Ishikawa (cell line): ENCODE measurements around the gene ZSCAN5C.

Experiments
- CEBPB ChIP-seq: IDR thresholded peaks from 2 replicates; pipeline ENCODE4 v1.6.1; 2012
- CREB1 ChIP-seq: IDR thresholded peaks from 2 replicates; pipeline ENCODE4 v1.6.1; 2012; ENCODE audit warnings: low read depth
- EGR1 ChIP-seq: IDR thresholded peaks from 2 replicates; pipeline ENCODE4 v1.6.1; 2012
- EP300 ChIP-seq: IDR thresholded peaks from 2 replicates; pipeline ENCODE4 v1.6.1; 2012; ENCODE audit warnings: borderline replicate concordance
- FOXM1 ChIP-seq: IDR thresholded peaks from 2 replicates; pipeline ENCODE4 v1.6.1; 2012; ENCODE audit warnings: low read depth, borderline replicate concordance
- NFIC ChIP-seq: IDR thresholded peaks from 2 replicates; pipeline ENCODE4 v1.6.1; 2012
- RAD21 ChIP-seq: IDR thresholded peaks from 2 replicates; pipeline ENCODE4 v1.6.1; 2012; ENCODE audit warnings: low read depth
- TAF1 ChIP-seq: IDR thresholded peaks from 2 replicates; pipeline ENCODE4 v1.6.1; 2012; ENCODE audit warnings: low read depth, mild to moderate bottlenecking
- TCF12 ChIP-seq: IDR thresholded peaks from 2 replicates; pipeline ENCODE4 v1.6.1; 2012; ENCODE audit warnings: low read depth
- TEAD4 ChIP-seq: IDR thresholded peaks from 2 replicates; pipeline ENCODE4 v1.6.1; 2012
- YY1 ChIP-seq: IDR thresholded peaks from 2 replicates; pipeline ENCODE4 v1.6.1; 2012; ENCODE audit warnings: low read depth
- ZBTB7A ChIP-seq: IDR thresholded peaks from 2 replicates; pipeline ENCODE4 v1.6.1; 2012; ENCODE audit warnings: low read depth
- TF ChIP-seq, protein P1 (sequence below): IDR thresholded peaks from 2 replicates; pipeline ENCODE4 v1.6.1; 2012; ENCODE audit warnings: low read depth, mild to moderate bottlenecking
- TF ChIP-seq, protein P2 (sequence below): IDR thresholded peaks from 2 replicates; pipeline ENCODE4 v1.6.1; 2012
- TF ChIP-seq, protein P3 (sequence below): IDR thresholded peaks from 2 replicates; pipeline ENCODE4 v1.6.1; 2012

ZSCAN5C gene

DNA sequence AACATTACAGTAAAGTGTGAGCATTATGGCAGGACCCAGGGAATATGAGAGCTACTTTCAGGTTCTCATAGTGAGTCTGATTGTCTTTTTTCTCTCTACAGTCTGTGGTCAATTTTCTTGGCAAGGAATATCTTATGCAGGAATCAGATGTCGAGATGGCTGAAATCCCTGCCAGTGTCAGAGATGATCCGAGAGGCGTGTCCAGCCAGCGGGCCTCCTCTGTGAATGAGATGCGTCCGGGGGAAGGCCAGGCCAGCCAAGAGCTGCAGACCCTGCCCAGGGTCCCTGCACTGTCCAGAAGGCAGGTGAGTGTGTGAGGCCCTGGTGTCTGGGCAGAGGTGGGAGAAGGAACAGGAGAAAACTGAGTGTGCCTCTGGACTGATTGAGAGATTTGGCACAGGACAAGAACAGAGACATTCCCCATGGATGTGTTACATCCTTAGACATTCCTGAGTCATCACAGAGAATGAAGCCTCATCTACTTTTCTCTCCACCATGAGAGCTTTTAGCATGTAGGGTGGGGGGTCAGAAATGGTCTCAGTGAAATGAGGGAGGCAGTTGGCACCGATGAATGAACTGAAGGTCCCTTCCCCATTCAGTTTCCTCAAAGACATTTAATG is 43.2 kb downstream of the ZSCAN5C start:
- TF ChIP-seq CREB1: no peak
- TF ChIP-seq FOXM1: no peak
- TF ChIP-seq NFIC: no peak
- no peak for TF ChIP-seq EGR1

DNA sequence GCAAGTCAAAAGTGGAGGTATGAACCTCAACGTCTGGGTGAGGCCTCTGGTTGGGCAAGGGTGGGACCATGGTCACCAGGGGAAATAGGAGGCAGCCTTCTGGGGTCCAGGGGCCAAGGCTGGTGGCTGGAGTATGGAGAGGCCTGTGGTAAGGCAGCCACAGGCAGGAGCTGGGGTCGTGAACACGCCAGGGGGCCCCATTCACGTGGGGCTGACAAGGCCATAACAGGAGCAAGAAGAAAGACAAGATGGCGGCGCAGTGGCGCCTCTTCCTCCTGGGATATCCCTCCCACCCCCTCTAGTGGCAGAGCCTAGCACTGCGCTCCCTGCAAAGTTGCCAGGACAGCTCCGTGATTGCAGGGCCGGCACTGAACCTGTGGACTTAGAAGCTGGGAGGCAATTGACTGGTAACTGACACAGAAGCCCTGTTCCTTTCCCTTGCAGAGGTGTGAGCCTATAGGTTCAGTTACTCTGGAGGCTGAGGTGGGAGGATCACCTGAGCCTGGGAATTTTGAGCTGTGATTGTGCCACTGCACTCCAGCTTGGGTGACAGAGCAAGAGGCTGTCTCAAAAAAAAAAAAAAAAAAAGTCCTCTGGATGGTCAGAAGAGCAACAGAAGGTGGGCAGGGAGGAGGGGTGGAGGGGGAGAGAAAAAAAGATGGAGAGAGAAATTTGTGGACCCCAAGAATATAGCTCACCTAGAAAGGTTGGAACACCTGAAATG is 50.8 kb downstream of the ZSCAN5C start:
- TF ChIP-seq ZBTB7A: no peak
- no peak for TF ChIP-seq CEBPB
- TF ChIP-seq, protein P1, sequence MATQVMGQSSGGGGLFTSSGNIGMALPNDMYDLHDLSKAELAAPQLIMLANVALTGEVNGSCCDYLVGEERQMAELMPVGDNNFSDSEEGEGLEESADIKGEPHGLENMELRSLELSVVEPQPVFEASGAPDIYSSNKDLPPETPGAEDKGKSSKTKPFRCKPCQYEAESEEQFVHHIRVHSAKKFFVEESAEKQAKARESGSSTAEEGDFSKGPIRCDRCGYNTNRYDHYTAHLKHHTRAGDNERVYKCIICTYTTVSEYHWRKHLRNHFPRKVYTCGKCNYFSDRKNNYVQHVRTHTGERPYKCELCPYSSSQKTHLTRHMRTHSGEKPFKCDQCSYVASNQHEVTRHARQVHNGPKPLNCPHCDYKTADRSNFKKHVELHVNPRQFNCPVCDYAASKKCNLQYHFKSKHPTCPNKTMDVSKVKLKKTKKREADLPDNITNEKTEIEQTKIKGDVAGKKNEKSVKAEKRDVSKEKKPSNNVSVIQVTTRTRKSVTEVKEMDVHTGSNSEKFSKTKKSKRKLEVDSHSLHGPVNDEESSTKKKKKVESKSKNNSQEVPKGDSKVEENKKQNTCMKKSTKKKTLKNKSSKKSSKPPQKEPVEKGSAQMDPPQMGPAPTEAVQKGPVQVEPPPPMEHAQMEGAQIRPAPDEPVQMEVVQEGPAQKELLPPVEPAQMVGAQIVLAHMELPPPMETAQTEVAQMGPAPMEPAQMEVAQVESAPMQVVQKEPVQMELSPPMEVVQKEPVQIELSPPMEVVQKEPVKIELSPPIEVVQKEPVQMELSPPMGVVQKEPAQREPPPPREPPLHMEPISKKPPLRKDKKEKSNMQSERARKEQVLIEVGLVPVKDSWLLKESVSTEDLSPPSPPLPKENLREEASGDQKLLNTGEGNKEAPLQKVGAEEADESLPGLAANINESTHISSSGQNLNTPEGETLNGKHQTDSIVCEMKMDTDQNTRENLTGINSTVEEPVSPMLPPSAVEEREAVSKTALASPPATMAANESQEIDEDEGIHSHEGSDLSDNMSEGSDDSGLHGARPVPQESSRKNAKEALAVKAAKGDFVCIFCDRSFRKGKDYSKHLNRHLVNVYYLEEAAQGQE: no peak
- TF ChIP-seq, protein P2, sequence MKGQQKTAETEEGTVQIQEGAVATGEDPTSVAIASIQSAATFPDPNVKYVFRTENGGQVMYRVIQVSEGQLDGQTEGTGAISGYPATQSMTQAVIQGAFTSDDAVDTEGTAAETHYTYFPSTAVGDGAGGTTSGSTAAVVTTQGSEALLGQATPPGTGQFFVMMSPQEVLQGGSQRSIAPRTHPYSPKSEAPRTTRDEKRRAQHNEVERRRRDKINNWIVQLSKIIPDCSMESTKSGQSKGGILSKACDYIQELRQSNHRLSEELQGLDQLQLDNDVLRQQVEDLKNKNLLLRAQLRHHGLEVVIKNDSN: no peak
- no peak for TF ChIP-seq NFIC
- TF ChIP-seq YY1: peak; percentile 91
- TF ChIP-seq EP300: no peak
- TF ChIP-seq RAD21: peak; percentile 69
- no peak for TF ChIP-seq TCF12
- TF ChIP-seq CREB1: no peak
- no peak for TF ChIP-seq FOXM1
- TF ChIP-seq TEAD4: no peak
- TF ChIP-seq, protein P3, sequence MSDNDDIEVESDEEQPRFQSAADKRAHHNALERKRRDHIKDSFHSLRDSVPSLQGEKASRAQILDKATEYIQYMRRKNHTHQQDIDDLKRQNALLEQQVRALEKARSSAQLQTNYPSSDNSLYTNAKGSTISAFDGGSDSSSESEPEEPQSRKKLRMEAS: peak; percentile 51

DNA sequence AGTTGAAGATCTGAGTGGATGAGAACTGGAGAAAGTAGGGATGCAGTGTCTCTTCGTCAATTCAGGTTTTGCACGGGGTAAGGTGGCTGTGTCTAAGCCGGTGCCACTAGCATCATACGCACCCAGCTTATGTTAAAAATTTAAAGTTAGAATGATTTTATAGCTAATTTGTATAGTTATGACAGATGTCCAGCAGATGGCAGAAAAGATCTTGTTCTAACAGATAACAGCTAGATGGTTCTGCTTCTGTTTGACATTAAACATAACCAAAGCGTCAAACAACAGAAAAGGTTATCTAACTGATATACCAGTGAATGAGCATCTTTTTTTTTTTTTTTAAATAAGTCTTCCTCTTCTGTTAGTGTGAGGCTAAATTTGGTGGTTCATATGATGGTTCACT is 51.7 kb downstream of the ZSCAN5C start:
- TF ChIP-seq RAD21: peak; percentile 38
- TF ChIP-seq, protein P1: no peak

DNA sequence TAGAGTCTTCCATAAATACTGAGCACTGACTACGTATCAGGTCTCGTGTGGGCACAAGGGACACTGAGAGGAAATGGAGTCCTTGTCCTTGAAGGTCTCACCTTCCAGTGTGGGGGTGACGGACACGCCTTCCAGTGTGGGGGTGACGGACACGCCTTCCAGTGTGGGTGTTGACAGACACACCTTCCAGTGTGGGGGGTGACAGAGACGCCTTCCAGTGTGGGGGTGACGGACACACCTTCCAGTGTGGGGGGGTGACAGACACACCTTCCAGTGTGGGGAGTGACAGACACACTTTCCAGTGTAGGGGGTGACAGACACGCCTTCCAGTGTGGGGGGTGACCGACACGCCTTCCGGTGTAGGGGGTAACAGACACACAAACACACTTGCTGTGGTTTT is 56.2 kb downstream of the ZSCAN5C start:
- TF ChIP-seq NFIC: no peak
- TF ChIP-seq TCF12: no peak
- TF ChIP-seq TAF1: no peak
- TF ChIP-seq CEBPB: no peak
- TF ChIP-seq, protein P2: no peak
- TF ChIP-seq FOXM1: no peak
- TF ChIP-seq, protein P1: no peak
- no peak for TF ChIP-seq EP300
- TF ChIP-seq YY1: no peak
- no peak for TF ChIP-seq RAD21
